IPS-NIHi11 (cell line): ENCODE measurements around the gene CABCOCO1.

Experiments used
- DNase-seq: peaks from one replicate; pipeline ENCODE4 v3.0.0; 2012; ENCODE audit warnings: mixed read lengths, low spot score

CABCOCO1 gene

GRCh38 chr10:61662794-61663259 lies at the start of gene CABCOCO1:
CABCOCO1 (plus strand) TSS chr10:61662929; CDS start chr10:61662973, 44 bp downstream.
- DNase-seq: peak; percentile 82

GRCh38 chr10:61613665-61614064 lies 49.1 kb upstream of the CABCOCO1 start:
- no peak for DNase-seq

- no peak for DNase-seq
These were observed 46.1 kb upstream of the CABCOCO1 start for GRCh38 chr10:61616611-61617010.

GRCh38 chr10:61617180-61617579 lies 45.5 kb upstream of the CABCOCO1 start:
- DNase-seq: no peak

GRCh38 chr10:61617586-61617985 lies 45.1 kb upstream of the CABCOCO1 start:
- DNase-seq: no peak

- DNase-seq: no peak
These were observed 44.3 kb upstream of the CABCOCO1 start for GRCh38 chr10:61618388-61618961.

- DNase-seq: no peak
These were observed 42.2 kb upstream of the CABCOCO1 start for GRCh38 chr10:61620506-61620905.

GRCh38 chr10:61621605-61622051 lies 41.1 kb upstream of the CABCOCO1 start:
- DNase-seq: peak; percentile 4

- no peak for DNase-seq
These were observed 39.6 kb upstream of the CABCOCO1 start for GRCh38 chr10:61623161-61623560.

- DNase-seq: no peak
These were observed 36.5 kb upstream of the CABCOCO1 start for GRCh38 chr10:61626209-61626608.

GRCh38 chr10:61627266-61627665 lies 35.5 kb upstream of the CABCOCO1 start:
- no peak for DNase-seq

GRCh38 chr10:61628151-61628874 lies 34.4 kb upstream of the CABCOCO1 start:
- DNase-seq: no peak

GRCh38 chr10:61628875-61629513 lies 33.7 kb upstream of the CABCOCO1 start:
- DNase-seq: no peak

GRCh38 chr10:61629576-61629975 lies 33.2 kb upstream of the CABCOCO1 start:
- DNase-seq: peak; percentile 8

- no peak for DNase-seq
These were observed 30.6 kb upstream of the CABCOCO1 start for GRCh38 chr10:61632057-61632670.

GRCh38 chr10:61633665-61634064 lies 29.1 kb upstream of the CABCOCO1 start:
- DNase-seq: no peak

GRCh38 chr10:61634746-61635145 lies 28.0 kb upstream of the CABCOCO1 start:
- no peak for DNase-seq

- no peak for DNase-seq
These were observed 27.3 kb upstream of the CABCOCO1 start for GRCh38 chr10:61635471-61635870.

GRCh38 chr10:61635932-61636331 lies 26.8 kb upstream of the CABCOCO1 start:
- DNase-seq: no peak

GRCh38 chr10:61639952-61640351 lies 22.8 kb upstream of the CABCOCO1 start:
- DNase-seq: no peak

- no peak for DNase-seq
These were observed 21.9 kb upstream of the CABCOCO1 start for GRCh38 chr10:61640856-61641255.

- DNase-seq: no peak
These were observed 20.6 kb upstream of the CABCOCO1 start for GRCh38 chr10:61642150-61642571.

- no peak for DNase-seq
These were observed 20.1 kb upstream of the CABCOCO1 start for GRCh38 chr10:61642676-61643075.
